Activated CD8-positive, alpha-beta memory T cell treated with anti-CD3 and anti-CD28 coated beads, Interleukin-2, amount 50 U/mL, for 48 hours (primary cell): ENCODE results near the gene AP1M1.
"Not testable (repeated sequence)": the region's sequence is repeated elsewhere in the genome, so short reads cannot be mapped to it uniquely, and the experiment has no call there.

ENCODE experiments used
- DNase-seq: peaks from one replicate; pipeline ENCODE4 v3.0.0-alpha.2; 2020

Gene AP1M1

DNA sequence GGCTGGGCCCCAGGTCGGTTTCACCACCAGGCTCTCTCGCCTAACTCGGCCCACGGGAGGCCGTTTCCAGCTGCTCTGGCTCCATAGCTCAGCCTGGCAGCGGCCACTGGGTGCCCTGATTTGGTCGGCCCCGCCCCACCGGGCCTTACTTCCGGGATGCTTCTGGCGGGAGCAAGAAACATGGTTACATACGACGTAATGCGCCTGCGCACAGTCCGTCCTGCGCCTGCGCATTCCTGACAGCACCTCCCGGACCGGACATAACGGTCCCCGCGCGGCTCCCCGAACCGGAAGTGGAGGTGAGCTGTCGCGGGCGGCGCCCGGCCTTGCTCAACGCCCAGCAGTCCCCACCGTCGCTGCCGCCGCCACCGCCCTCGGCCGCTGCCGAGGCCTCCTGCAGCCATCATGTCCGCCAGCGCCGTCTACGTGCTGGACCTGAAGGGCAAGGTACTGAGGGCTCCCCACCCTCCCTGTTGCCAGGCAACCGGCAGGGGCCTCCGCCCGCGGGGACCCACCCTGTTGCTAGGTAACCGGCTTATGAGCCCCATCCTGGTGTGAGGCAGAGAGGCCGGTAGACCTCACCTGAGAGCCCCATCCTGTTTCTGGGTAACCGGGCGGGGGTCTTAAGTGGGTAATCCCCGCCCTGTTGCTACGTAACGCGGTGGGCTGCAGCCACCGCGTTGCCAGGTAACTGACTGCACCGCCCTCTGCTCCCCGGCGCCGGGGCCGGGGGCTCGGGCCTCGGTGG, at the start of gene AP1M1:
TSS of gene AP1M1 (plus strand) at position 290 of the 748 bp plus-strand sequence. CDS start at position 406, 116 bp downstream.
- peak; percentile 99 for DNase-seq

DNA sequence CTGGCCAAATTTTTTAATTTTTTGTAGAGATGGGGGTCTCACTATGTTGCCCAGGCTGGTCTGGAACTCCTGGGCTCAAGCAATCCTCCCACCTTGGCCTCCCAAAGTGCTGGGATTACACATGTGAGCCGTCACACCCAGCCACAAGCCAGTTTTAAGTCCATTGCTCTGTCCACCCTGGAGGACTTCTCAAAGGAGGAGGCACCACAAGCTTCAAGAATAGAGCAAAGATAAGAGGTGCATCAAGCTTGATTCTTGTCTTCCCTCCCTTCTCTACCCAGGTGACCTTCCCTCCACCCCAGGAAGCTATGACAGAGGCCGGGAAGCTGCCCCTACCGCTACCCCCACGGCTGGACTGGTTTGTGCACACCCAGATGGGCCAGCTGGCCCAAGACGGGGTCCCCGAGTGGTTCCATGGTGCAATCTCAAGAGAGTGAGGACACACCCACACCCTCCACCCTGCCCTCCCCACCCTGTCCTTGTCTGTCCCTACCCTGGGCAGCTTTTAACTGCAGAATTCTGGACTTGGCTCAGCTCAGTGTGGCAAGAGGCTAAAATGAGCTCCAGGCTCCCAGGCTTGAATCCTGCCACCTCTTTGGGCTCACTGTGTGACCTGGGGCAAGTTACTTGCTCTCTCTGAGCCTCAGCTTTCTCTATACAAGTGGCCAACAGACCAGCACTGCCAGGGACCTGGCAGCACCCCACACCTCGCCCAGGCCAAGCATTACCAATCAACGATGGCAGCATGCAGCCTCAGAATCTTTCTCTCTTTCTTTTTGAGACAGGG, 49.1 kb upstream of the AP1M1 start:
- no peak for DNase-seq

DNA sequence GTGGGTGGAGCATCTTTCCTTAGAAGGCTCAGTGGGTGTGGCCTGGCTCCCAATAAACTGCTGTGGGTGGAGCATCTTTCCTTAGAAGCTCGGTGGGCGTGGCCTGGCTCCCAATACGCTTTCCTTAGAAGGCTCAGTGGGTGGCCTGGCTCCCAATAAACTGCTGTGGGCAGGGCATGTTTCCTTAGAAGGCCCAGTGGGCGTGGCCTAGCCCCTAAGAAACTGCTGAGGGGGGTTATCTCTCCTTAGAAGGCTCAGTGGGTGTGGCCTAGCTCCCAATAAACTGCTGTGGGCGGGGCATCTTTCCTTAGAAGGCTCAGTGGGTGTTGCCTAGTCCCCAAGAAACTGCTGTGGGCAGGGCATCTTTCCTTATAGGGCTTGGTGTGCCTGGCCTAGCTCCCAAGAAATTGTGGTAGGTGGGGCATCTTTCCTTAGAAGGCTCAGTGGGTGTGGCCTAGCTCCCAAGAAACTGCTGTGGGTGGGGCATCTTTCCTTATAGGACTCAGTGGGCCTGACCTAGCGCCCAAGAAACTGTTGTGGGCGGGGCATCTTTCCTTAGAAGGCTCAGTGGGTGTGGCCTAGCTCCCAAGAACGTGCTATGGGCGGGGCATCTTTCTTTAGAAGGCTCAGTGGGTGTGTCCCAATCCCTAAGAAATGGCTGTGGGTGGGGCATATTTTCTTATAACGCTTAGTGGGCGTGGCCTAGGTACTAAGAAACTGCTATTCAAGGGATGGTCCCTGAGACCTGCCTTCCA, 44.0 kb upstream of the AP1M1 start:
- DNase-seq = no peak

DNA sequence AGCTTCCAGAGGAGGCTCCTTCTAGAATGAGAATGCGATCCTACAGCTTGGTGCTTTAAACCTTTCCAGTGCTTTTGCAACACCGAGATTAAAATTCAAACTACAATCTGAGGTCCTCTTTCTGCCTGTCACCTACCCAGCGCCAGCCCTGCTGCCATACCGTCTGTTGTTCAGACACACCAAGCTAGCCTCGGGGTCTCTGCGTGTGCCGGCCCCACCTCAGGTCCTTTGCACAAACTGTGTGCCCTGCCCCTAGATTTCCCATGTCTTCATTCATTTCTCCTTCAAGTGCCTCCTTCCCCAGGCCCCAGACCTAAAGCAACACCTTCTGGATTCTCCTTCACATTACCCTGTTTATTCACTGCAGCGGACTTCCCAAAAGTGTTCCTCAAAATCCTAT, 43.2 kb upstream of the AP1M1 start:
- no peak for DNase-seq

DNA sequence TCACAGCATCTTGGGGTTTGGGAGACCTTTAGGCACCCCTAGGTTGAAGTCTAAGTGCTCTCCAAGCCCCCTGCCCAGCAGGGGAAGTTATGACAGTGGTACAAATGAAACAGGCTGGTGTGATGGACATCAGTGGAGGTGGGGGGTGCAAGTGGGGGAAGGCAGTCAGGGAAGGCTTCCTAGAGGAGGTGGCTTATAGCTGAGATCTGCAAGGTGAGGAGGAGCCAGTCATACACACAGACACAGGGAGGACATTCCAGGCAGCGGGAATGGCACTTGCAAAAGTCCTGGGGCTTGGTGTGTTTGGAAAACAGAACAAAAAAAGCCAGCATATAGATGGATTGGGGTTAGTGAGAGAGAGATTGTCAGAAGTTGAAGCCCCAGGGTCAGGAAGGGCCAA, 42.6 kb upstream of the AP1M1 start:
- no peak for DNase-seq

DNA sequence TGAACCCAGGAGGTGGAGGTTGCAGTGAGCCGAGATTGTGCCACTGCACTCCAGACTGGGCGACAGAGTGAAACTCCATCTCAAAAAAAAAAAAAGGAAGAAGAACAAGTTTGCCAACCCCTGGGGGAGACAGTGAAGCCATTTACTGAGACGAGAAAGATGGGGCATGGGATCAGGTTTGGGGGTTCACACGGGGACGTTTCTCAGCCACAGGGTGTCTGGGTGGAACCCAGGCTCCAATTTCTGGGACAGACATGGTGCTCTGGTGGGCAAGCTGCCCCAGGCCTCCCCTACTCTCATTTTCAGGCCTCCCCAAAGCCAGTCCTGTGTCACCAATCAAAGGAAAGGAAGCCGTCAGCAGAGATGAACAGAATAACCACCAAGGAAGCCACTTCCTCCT, 40.8 kb upstream of the AP1M1 start:
- no peak for DNase-seq

DNA sequence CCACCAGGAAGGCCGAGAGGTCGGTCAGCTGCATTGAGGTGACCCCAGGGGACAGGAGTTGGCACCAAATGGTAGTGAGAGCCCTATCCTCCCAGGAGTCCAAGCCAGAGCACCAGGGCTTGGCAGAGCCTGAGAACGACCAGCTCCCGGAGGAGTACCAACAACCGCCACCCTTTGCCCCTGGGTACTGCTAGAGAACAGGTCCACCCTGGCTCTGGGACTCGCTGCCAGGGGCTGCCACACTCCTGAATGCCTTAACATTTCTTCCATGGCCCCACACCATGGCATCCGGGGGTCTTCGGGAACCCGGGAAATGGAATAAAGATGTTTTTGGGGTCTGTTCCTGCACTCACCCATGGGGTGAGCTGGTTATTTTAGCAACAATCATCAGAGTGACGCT, 40.1 kb upstream of the AP1M1 start:
- DNase-seq = no peak

DNA sequence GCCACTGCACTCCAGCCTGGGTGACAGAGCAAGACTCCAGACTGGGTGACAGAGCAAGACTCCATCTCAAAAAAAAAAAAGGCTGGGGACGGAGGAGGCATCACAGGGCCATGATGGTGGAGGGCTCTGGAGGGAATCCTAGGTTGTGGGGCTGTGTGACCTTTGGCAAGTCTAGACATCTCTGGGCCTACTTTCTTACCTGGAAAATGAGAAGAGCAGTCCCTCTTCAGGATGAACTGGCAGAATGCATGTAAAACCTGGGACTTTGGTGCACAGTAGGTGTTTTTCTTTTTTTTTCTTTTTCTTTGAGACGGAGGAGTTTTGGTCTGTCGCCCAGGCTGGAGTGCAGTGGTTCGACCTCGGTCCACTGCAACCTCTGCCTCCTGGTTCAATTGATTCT, 38.1 kb upstream of the AP1M1 start:
- DNase-seq = no peak

DNA sequence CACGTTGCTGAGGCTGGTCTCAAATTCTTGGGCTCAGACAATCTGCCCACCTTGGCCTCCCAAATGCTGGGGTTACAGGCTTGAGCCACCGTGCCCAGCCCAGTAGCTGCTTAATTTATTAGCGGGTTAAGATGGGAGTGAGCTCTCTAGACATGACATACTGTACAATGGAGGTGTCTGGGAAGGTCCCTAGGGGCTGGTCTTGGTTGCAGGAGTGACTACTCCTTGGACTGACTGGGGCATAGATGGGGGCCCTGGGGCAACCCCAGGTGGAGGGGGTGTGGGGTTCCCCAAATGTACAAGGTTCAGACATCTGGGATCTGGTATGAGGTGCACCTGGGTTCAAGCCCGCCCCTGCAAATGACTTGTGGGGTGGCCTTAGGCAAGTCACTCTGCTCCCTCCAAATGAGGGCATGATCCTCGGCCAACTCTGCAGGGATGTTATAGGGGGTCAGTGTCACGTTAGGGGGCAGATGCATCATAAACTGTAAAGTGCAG, 37.2 kb upstream of the AP1M1 start:
- DNase-seq = peak; percentile 63

DNA sequence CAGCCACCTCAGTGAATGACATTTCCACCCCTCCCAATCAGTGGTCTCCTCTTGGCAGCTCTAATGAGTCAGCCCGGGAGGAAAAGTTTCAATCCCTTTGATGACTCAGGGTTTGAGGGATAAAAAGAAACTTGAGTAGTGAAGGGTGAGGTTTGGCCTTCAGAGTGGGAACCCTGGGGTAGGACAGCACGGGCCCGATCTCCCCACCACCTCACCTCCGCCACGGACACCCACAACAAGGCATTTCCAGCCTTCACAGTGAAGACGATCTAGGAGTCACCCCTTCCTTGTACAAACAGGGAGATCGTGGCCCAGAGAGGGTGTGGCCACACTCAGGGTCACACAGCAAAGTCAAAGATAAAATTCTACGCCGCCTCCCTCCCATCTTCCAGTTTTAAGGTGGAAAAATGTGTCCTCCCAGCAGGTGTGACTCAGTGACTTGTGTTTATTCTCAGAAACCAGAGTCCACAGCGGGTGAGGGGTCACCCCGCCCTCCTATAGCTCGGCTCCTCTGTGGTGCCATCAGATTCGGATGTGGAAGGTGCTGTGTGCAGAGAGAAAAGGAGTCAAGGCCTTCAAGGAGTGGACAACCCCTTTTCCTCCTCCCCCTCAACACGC, 36.7 kb upstream of the AP1M1 start:
- DNase-seq = peak; percentile 75

DNA sequence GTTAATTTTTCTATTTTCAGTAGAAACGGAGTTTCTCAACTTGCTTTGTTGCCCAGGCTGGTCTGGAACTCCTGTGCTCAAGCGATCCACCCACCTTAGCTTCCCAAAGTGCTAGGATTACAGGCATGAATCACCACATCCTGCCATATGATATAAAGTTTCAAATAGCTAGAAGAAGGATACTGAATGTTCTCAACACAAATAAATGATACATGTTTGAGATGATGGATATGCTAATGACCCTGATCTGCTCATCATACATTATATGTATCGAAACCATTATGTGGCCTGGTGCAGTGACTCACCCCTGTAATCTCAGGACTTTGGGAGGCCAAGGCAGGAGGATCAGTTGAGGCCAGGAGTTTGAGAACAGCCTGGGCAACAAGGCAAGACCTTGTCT, 35.9 kb upstream of the AP1M1 start:
- no peak for DNase-seq

DNA sequence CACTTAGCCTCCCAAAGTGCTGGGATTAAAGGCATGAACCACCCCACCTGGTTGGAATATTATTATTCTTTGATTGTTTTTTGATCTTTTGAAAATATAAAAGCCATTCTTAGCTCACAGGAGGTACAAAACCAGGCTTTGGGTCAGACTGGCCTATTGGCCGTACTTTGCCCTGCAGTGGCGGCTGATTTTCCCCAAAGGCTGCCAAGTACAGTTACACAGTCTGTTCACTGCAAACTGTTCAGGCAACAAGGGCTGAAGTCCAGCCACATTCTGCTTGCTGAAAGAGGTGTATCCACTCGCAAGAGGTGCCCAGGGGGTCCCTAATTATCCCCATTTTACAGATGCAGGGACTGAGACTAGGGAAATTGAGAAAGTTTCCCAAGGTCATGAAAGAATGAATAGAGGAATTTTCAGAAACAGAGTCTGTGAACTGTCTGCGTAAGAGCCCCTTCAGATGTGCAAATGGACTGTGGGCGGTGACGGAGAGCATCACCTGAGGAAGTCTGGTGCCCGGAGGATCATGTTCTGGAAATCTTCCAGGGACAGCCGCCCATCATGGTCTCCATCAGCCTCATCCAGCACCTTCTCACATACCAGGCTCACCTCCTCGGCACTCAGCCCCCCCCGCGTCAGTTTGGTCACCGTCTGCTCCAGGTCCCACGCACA, 33.4 kb upstream of the AP1M1 start:
- no peak for DNase-seq

DNA sequence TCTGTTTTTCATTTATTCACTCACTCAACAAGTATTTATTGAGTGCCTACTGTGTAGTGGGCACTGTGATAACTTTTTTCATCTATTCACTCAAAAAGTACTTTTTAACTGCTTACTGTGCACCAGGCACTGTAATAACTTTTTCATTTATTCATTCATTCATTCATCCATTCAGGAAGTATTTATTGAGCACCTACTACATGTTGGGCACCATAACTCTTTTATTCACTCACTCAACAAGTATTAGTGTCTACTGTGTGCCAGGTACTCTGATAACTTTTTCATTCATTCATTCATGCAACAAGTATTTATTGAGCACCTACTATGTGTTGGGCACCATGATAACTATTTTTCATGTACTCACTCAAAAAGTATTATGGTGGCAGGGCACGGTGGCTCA, 31.3 kb upstream of the AP1M1 start:
- no peak for DNase-seq

DNA sequence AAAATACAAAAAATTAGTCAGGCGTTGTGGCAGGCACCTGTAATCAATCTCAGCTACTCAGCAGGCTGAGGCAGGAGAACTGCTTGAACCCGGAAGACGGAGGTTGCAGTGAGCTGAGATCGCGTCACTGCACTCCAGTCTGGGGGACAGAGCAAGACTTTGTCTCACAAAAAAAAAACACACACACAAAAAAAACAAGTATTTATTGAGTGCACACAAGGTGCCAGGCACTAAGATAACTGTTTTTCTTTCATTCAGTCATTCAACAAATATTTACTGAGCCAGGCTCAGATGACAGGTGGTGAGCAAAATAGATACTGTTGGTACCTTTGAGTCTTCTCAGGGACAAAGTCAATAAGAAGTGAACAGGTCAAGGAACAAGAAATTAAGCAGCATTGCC, 30.7 kb upstream of the AP1M1 start:
- DNase-seq = no peak

DNA sequence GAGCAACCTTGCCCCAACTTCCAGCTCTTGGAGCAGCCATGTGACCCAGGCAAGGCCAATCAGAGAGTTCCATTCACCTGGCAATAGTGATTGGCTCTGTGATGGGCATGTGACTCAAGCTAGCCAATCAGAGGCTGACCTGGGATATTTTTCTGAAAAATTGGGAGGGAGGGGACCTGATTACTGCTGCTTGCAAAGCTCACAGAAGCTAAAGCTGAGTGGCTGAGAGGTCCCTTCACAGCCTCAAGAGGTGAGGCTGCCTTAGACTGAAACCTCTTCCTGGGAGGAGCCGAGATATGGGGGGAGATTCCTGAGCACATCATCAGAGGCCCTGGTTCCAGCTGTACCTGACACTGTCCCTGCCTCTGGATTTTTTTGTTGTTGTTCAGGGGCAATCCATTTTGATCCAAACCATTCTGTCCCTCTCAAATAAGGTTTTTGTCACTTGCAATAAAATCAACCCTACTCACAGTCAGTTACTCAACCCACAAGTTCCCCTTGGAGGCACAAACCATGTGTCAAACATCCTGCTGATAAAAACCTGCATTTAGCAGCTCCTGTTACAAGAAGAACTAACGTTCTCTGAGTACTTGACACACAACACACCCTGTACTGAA, 29.1 kb upstream of the AP1M1 start:
- DNase-seq = no peak

DNA sequence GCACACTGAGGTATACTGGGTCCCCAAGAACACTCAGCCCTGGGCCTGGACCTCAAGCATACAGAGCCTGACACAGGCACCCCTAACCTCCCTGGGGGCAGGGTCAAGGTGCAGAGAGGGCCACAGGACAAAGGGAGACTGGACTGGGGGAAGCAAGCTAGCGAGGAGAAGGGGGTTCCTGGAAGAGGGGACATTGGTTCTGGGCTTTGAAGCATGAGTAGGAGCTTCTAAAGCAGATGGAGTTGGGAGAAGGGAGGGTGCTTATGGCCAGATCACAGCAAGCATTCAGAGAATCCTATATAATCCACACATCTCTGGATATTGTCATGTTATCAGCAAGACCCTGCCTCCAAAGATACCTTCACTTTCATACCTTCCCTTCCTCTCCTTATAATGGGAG, 27.6 kb upstream of the AP1M1 start:
- no peak for DNase-seq

DNA sequence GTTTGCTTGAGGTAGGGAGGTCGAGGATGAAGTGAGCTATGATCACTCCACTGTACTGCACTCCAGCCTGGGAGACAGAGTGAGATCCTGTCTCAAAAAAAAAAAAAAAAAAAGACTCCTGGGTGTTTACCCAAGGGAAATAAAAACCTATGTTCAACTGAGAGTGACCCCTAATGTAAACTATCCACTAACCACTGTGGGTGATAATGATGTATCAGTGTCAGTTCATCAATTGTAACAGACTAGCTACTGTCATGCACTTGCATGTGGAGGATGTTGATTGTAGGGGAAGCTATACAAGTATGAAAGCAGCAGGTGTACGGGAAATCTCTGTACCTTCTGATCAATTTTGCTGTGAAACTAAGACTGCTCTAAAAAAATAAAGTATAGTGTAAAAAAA, 21.8 kb upstream of the AP1M1 start:
- no peak for DNase-seq

DNA sequence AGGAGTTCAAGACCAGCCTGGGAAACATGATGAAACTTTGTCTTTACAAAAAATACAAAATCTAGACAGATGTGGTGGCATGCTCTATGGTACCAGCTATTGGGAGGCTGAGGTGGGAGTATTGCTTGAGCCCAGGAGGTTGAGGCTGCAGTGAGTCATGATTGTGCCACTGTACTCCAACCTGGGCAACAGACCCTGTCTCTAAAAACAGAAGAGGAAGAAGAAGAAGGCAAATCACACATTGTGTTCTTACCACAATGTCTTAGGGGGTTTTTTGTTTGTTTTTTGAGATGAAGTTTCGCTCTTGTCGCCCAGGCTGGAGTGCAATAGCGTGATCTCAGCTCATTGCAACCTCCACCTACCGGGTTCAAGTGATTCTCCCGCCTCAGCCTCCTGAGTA, 18.8 kb upstream of the AP1M1 start:
- DNase-seq = not testable (repeated sequence)

DNA sequence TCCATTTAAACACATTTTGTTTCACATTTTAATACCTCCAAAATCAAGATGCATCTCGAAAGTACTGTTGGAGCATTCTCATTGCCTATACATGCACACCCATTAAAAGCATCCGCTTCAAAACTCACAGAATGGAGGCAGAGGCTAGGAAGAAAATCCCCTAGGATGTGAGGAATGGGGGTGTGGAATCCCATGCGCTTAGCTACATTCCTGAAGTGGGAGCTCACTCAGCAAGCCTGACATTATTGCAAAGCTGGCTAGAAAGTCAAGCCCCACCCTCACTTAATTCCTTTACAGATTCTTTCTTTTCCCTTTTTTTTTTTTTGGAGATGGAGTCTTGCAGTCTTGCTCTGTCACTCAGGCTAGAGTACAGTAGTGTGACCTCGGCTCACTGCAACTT, 17.1 kb upstream of the AP1M1 start:
- DNase-seq = no peak

DNA sequence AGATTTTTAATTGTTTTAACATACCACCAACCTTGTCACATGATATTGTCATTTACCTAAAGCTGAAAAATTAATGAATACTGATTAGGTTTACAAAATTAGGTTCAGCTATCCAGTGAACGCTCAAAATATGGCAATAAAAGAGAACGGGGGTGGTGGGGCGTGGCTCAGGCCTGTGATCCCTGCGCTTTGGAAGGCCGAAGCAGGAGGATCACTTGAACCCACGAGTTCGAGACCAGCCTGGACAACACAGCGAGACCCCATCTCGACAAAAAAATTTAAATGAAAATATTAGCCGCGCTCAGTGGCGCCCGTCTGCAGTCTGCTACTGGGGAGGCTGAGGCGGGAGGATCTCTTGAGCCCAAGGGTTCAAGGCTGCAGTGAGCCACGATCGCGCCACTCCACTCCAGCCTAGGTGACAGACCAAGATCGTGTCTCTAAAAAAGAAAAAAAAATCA, 13.0 kb upstream of the AP1M1 start:
- DNase-seq = no peak

DNA sequence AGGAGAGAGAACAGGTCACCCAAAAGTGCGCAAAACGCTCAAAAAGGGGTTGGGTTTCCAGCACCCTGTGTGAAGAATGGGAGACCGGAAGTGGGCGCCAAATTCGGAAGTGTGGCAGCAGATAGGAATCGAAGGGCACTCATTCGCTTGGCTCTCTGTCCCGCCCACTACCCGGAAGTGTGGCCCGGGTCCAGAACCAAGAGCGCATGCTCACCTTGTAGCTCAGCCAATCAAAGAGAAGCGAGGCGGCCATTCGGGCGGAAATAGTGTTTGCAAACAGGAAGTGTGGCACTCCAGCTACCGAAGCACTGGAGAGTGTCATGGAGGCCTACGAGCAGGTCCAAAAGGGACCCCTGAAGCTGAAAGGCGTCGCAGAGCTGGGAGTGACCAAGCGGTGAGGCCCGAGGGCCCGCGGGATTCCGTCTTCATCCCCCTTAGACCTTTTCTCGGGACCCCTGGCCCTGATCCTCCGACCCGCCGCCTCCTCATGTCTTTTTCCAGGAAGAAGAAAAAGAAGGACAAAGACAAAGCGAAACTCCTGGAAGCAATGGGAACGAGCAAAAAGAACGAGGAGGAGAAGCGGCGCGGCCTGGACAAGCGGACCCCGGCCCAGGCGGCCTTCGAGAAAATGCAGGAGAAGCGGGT, 12.5 kb upstream of the AP1M1 start, which contains the start of gene FAM32A:
TSS of gene FAM32A (plus strand) at position 288 of the 645 bp plus-strand sequence. CDS start at position 321, 33 bp downstream.
- DNase-seq = peak; percentile 98
